H1 (cell line): ENCODE measurements around the gene FMO4. TPM values are rescaled to one million over a fixed set of nuclear protein-coding genes. Genes with fewer than 3 reads are reported as not detected.

Experiments used
- ASH2L ChIP-seq: fragments of 200-600, 300-600 bp; sonication (generic); IDR thresholded peaks from one replicate; pipeline ENCODE4 v1.7.1; 2017; ENCODE audit warnings: low read length
- CTBP2 ChIP-seq: IDR thresholded peaks from 2 replicates; pipeline ENCODE4 v1.7.0; 2011; ENCODE audit warnings: borderline replicate concordance, mild to moderate bottlenecking, moderate library complexity, mixed read lengths, low read length; ENCODE audit not compliant: insufficient read depth, insufficient read length
- EGR1 ChIP-seq: IDR thresholded peaks from 2 replicates; pipeline ENCODE4 v1.6.1; 2011; ENCODE audit warnings: low read depth, low read length, borderline replicate concordance
- NRF1 ChIP-seq: IDR thresholded peaks from 2 replicates; pipeline ENCODE4 v1.6.1; 2011; ENCODE audit warnings: mild to moderate bottlenecking, low read depth, low read length, improper control_type of control experiment
- POLR2A ChIP-seq, 2 experiments: IDR thresholded peaks; 1 replicate in 1 of 2; 2 replicates in 1 of 2; pipeline ENCODE4 v1.6.1; 2011; ENCODE audit warnings: low read depth in 2 of 2, low read length in 2 of 2, mild to moderate bottlenecking in 2 of 2; ENCODE audit errors: control extremely low read depth in 1 of 2
- SAP30 ChIP-seq: fragments of 300-600 bp; sonication (generic); IDR thresholded peaks from 2 replicates; pipeline ENCODE4 v1.7.1; 2012; ENCODE audit warnings: low read length, moderate library complexity, mild to moderate bottlenecking, inconsistent platforms; ENCODE audit not compliant: insufficient read depth, insufficient replicate concordance
- SP1 ChIP-seq: IDR thresholded peaks from 2 replicates; pipeline ENCODE4 v1.6.1; 2011; ENCODE audit warnings: low read depth, low read length
- TBP ChIP-seq: IDR thresholded peaks from 2 replicates; pipeline ENCODE4 v1.6.1; 2011; ENCODE audit warnings: low read depth, low read length, improper control_type of control experiment
- TCF12 ChIP-seq: IDR thresholded peaks from 2 replicates; pipeline ENCODE4 v1.6.1; 2011; ENCODE audit warnings: low read depth, mild to moderate bottlenecking, low read length
- TEAD4 ChIP-seq: IDR thresholded peaks from 2 replicates; pipeline ENCODE4 v1.6.1; 2012; ENCODE audit warnings: low read depth, low read length, inconsistent platforms, mixed read lengths
- polyA plus RNA-seq, 7 experiments: library from polyadenylated mRNA; depleted of rRNA in 3 of 7; stranded (reverse) in 5 of 7; unstranded in 2 of 7; fragments of >200 nt in 5 of 7; fragments of 200-250 nt in 2 of 7; gene quantifications; 1 replicate in 5 of 7; 2 replicates in 1 of 7; 4 replicates in 1 of 7; pipeline versions ENCODE4 v1.2.1 to v1.2.3, GENCODE V29; 2011 to 2013; ENCODE audit warnings: missing spikeins in 2 of 7, mixed read lengths in 2 of 7
- total RNA-seq: library from RNA; stranded (reverse); fragmentation: NEBNext Ultra II Directional; extraction: Animal tissue kit (Norgen Biotek cat#: 25700); gene quantifications from 2 replicates; pipeline ENCODE4 v1.2.1, GENCODE V29; 2021
- TF ChIP-seq, protein P1 (sequence below): fragments of 300-600 bp; sonication (generic); IDR thresholded peaks from 2 replicates; pipeline ENCODE4 v1.7.1; 2012; ENCODE audit warnings: low read length, moderate library complexity, mild to moderate bottlenecking, inconsistent platforms; ENCODE audit not compliant: insufficient replicate concordance

The FMO4 gene
- total and polyA plus RNA-seq, 2 of the 8 experiments (the other 6 are each of a cell fraction or from before 2014, with no cell fraction given), result 1.5 to 2.3 TPM

DNA sequence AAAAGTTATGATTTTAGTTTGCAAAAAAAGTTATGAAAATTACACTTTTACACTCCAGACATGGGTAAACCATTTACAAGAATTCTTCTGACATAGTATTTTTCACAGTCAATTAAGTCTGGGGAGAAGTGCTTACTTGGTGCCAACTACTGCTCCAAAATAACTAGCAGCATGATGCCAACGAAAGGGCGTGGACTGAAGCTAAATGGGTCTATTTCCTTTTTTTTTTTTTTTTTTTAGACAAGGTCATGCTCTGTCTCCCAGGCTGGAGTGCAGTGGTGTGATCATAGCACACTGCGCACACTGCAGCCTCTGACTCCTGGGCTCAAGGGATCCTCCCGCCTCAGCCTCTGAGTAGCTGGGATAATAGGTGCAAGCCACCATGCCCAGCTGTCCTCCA lies 43.2 kb downstream of the FMO4 start (continued):
- TF ChIP-seq, protein P1, sequence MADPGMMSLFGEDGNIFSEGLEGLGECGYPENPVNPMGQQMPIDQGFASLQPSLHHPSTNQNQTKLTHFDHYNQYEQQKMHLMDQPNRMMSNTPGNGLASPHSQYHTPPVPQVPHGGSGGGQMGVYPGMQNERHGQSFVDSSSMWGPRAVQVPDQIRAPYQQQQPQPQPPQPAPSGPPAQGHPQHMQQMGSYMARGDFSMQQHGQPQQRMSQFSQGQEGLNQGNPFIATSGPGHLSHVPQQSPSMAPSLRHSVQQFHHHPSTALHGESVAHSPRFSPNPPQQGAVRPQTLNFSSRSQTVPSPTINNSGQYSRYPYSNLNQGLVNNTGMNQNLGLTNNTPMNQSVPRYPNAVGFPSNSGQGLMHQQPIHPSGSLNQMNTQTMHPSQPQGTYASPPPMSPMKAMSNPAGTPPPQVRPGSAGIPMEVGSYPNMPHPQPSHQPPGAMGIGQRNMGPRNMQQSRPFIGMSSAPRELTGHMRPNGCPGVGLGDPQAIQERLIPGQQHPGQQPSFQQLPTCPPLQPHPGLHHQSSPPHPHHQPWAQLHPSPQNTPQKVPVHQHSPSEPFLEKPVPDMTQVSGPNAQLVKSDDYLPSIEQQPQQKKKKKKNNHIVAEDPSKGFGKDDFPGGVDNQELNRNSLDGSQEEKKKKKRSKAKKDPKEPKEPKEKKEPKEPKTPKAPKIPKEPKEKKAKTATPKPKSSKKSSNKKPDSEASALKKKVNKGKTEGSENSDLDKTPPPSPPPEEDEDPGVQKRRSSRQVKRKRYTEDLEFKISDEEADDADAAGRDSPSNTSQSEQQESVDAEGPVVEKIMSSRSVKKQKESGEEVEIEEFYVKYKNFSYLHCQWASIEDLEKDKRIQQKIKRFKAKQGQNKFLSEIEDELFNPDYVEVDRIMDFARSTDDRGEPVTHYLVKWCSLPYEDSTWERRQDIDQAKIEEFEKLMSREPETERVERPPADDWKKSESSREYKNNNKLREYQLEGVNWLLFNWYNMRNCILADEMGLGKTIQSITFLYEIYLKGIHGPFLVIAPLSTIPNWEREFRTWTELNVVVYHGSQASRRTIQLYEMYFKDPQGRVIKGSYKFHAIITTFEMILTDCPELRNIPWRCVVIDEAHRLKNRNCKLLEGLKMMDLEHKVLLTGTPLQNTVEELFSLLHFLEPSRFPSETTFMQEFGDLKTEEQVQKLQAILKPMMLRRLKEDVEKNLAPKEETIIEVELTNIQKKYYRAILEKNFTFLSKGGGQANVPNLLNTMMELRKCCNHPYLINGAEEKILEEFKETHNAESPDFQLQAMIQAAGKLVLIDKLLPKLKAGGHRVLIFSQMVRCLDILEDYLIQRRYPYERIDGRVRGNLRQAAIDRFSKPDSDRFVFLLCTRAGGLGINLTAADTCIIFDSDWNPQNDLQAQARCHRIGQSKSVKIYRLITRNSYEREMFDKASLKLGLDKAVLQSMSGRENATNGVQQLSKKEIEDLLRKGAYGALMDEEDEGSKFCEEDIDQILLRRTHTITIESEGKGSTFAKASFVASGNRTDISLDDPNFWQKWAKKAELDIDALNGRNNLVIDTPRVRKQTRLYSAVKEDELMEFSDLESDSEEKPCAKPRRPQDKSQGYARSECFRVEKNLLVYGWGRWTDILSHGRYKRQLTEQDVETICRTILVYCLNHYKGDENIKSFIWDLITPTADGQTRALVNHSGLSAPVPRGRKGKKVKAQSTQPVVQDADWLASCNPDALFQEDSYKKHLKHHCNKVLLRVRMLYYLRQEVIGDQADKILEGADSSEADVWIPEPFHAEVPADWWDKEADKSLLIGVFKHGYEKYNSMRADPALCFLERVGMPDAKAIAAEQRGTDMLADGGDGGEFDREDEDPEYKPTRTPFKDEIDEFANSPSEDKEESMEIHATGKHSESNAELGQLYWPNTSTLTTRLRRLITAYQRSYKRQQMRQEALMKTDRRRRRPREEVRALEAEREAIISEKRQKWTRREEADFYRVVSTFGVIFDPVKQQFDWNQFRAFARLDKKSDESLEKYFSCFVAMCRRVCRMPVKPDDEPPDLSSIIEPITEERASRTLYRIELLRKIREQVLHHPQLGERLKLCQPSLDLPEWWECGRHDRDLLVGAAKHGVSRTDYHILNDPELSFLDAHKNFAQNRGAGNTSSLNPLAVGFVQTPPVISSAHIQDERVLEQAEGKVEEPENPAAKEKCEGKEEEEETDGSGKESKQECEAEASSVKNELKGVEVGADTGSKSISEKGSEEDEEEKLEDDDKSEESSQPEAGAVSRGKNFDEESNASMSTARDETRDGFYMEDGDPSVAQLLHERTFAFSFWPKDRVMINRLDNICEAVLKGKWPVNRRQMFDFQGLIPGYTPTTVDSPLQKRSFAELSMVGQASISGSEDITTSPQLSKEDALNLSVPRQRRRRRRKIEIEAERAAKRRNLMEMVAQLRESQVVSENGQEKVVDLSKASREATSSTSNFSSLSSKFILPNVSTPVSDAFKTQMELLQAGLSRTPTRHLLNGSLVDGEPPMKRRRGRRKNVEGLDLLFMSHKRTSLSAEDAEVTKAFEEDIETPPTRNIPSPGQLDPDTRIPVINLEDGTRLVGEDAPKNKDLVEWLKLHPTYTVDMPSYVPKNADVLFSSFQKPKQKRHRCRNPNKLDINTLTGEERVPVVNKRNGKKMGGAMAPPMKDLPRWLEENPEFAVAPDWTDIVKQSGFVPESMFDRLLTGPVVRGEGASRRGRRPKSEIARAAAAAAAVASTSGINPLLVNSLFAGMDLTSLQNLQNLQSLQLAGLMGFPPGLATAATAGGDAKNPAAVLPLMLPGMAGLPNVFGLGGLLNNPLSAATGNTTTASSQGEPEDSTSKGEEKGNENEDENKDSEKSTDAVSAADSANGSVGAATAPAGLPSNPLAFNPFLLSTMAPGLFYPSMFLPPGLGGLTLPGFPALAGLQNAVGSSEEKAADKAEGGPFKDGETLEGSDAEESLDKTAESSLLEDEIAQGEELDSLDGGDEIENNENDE, result no peak
- TF ChIP-seq EGR1 (no peak), CTBP2 (no peak), TBP (no peak), ASH2L (no peak), TEAD4 (no peak), SP1 (no peak), TCF12 (no peak), SAP30 (no peak), NRF1 (no peak), POLR2A (IDR thresholded peaks at IDR 0.05; ENCODE audit: control extremely low read depth in 1 of 2, low read depth in 2 of 2, low read length in 2 of 2) (no peak)
